Left forelimb (tissue), 1 donor: ENCODE results near the gene DCTN2.
"Not testable (repeated sequence)": the region's sequence is repeated elsewhere in the genome, so short reads cannot be mapped to it uniquely, and the experiment has no call there.

Experiments used
- DNase-seq: peaks from one replicate; pipeline ENCODE4 v3.0.0-alpha.2; 2018; ENCODE audit warnings: low spot score

Gene DCTN2

GRCh38 chr12:57576613-57577160, 29.7 kb upstream of the DCTN2 start:
- DNase-seq: no peak

- no peak for DNase-seq
Observed at GRCh38 chr12:57575771-57576612, 29.0 kb upstream of the DCTN2 start.

- no peak for DNase-seq
Observed at GRCh38 chr12:57574795-57575194, 27.8 kb upstream of the DCTN2 start.

- DNase-seq: no peak
Observed at GRCh38 chr12:57571926-57572762, 25.2 kb upstream of the DCTN2 start.

- not testable (repeated sequence) for DNase-seq
Observed at GRCh38 chr12:57570438-57570837, 23.4 kb upstream of the DCTN2 start.

- DNase-seq: no peak
Observed at GRCh38 chr12:57569858-57570257, 22.9 kb upstream of the DCTN2 start.

- DNase-seq: no peak
Observed at GRCh38 chr12:57568838-57569237, 21.8 kb upstream of the DCTN2 start.

GRCh38 chr12:57564178-57564740, 17.3 kb upstream of the DCTN2 start:
- DNase-seq: no peak

- DNase-seq: no peak
Observed at GRCh38 chr12:57563358-57563757, 16.4 kb upstream of the DCTN2 start.

- not testable (repeated sequence) for DNase-seq
Observed at GRCh38 chr12:57561117-57561516, 14.1 kb upstream of the DCTN2 start.

GRCh38 chr12:57560516-57560915, 13.5 kb upstream of the DCTN2 start:
- no peak for DNase-seq

- no peak for DNase-seq
Observed at GRCh38 chr12:57558864-57559263, 11.9 kb upstream of the DCTN2 start.

- DNase-seq: no peak
Observed at GRCh38 chr12:57554897-57555296, 7.9 kb upstream of the DCTN2 start.

- DNase-seq: no peak
Observed at GRCh38 chr12:57554453-57554852, 7.5 kb upstream of the DCTN2 start.

GRCh38 chr12:57553343-57554202, 6.6 kb upstream of the DCTN2 start:
- no peak for DNase-seq

GRCh38 chr12:57552835-57553313, 5.9 kb upstream of the DCTN2 start:
- no peak for DNase-seq

- DNase-seq: no peak
Observed at GRCh38 chr12:57552306-57552651, 5.3 kb upstream of the DCTN2 start.

- no peak for DNase-seq
Observed at GRCh38 chr12:57551637-57552305, 4.8 kb upstream of the DCTN2 start.

- DNase-seq: no peak
Observed at GRCh38 chr12:57550641-57551549, 3.9 kb upstream of the DCTN2 start.
